Measurements from ENCODE around the gene ELMOD3. TPM values are rescaled to one million over a fixed set of nuclear protein-coding genes. Genes with fewer than 3 reads are reported as not detected.

ELMOD3 gene
- total RNA-seq, 1 donor from 2014 or later = 18.0 TPM

GRCh38 chr2:85347599-85347998, 7.0 kb upstream of the ELMOD3 start:
- Mint-ChIP-seq H3K9me3 (ENCODE audit: unreplicated experiment) (no peaks in the 10 kb centered on the region), H3K27me3 (ENCODE audit: unreplicated experiment) (peaks cover 4% of the 10 kb centered on the region), H3K4me1 (ENCODE audit: low read depth, unreplicated experiment) (peaks cover 2% of the 10 kb centered on the region), H3K36me3 (ENCODE audit: unreplicated experiment) (peaks cover 9% of the 10 kb centered on the region), H3K27ac (ENCODE audit: unreplicated experiment) (no peak overlapping the region), H3K4me3 (ENCODE audit: unreplicated experiment) (no peak overlapping the region)
- no peak for DNase-seq
- no peak for TF ChIP-seq CTCF (IDR thresholded peaks at IDR 0.05; ENCODE audit: partially characterized antibody, unreplicated experiment)

GRCh38 chr2:85353876-85354285, 688 bp upstream of the ELMOD3 start:
- TF ChIP-seq CTCF (IDR thresholded peaks at IDR 0.05; ENCODE audit: partially characterized antibody, unreplicated experiment) = no peak
- peaks cover 4% of the 10 kb centered on the region for H3K36me3 Mint-ChIP-seq (ENCODE audit: unreplicated experiment)
- H3K27me3 Mint-ChIP-seq (ENCODE audit: unreplicated experiment) = peaks cover 12% of the 10 kb centered on the region
- peaks cover 11% of the 10 kb centered on the region for H3K9me3 Mint-ChIP-seq (ENCODE audit: unreplicated experiment)
- no peak for DNase-seq
- H3K27ac Mint-ChIP-seq (ENCODE audit: unreplicated experiment) = peak overlapping the region; percentile 78
- peaks cover 6% of the 10 kb centered on the region for H3K4me1 Mint-ChIP-seq (ENCODE audit: low read depth, unreplicated experiment)
- H3K4me3 Mint-ChIP-seq (ENCODE audit: unreplicated experiment) = peak overlapping the region; percentile 100

- H3K36me3 Mint-ChIP-seq (ENCODE audit: unreplicated experiment) = peaks cover 4% of the 10 kb centered on the region
- H3K4me1 Mint-ChIP-seq (ENCODE audit: low read depth, unreplicated experiment) = peaks cover 6% of the 10 kb centered on the region
- peaks cover 11% of the 10 kb centered on the region for H3K9me3 Mint-ChIP-seq (ENCODE audit: unreplicated experiment)
- H3K27me3 Mint-ChIP-seq (ENCODE audit: unreplicated experiment) = peaks cover 12% of the 10 kb centered on the region
- peak overlapping the region; percentile 78 for H3K27ac Mint-ChIP-seq (ENCODE audit: unreplicated experiment)
- no peak for DNase-seq
- H3K4me3 Mint-ChIP-seq (ENCODE audit: unreplicated experiment) = peak overlapping the region; percentile 100
- TF ChIP-seq CTCF (IDR thresholded peaks at IDR 0.05; ENCODE audit: partially characterized antibody, unreplicated experiment) = no peak
Measured at GRCh38 chr2:85355073-85355410, 473 bp downstream of the ELMOD3 start.

- Mint-ChIP-seq H3K9me3 (ENCODE audit: unreplicated experiment) (peaks cover 11% of the 10 kb centered on the region), H3K4me3 (ENCODE audit: unreplicated experiment) (peak overlapping the region; percentile 100), H3K4me1 (ENCODE audit: low read depth, unreplicated experiment) (peaks cover 4% of the 10 kb centered on the region), H3K27me3 (ENCODE audit: unreplicated experiment) (peaks cover 12% of the 10 kb centered on the region), H3K27ac (ENCODE audit: unreplicated experiment) (no peak overlapping the region), H3K36me3 (ENCODE audit: unreplicated experiment) (peaks cover 4% of the 10 kb centered on the region)
- no peak for DNase-seq
- TF ChIP-seq CTCF (IDR thresholded peaks at IDR 0.05; ENCODE audit: partially characterized antibody, unreplicated experiment) = no peak
Measured at GRCh38 chr2:85355521-85355920, 952 bp downstream of the ELMOD3 start.

GRCh38 chr2:85356186-85356585, 1.6 kb downstream of the ELMOD3 start:
- H3K36me3 Mint-ChIP-seq (ENCODE audit: unreplicated experiment) = no peaks in the 10 kb centered on the region
- H3K9me3 Mint-ChIP-seq (ENCODE audit: unreplicated experiment) = peaks cover 11% of the 10 kb centered on the region
- peaks cover 4% of the 10 kb centered on the region for H3K4me1 Mint-ChIP-seq (ENCODE audit: low read depth, unreplicated experiment)
- no peak overlapping the region for H3K4me3 Mint-ChIP-seq (ENCODE audit: unreplicated experiment)
- H3K27me3 Mint-ChIP-seq (ENCODE audit: unreplicated experiment) = peaks cover 10% of the 10 kb centered on the region
- H3K27ac Mint-ChIP-seq (ENCODE audit: unreplicated experiment) = no peak overlapping the region
- no peak for DNase-seq
- TF ChIP-seq CTCF (IDR thresholded peaks at IDR 0.05; ENCODE audit: partially characterized antibody, unreplicated experiment) = no peak
